Left kidney (tissue), 1 donor: ENCODE results near the gene MTCL3.

Source experiments
- DNase-seq: peaks from one replicate; pipeline ENCODE4 v3.0.0-alpha.2; 2013

The MTCL3 gene

DNA sequence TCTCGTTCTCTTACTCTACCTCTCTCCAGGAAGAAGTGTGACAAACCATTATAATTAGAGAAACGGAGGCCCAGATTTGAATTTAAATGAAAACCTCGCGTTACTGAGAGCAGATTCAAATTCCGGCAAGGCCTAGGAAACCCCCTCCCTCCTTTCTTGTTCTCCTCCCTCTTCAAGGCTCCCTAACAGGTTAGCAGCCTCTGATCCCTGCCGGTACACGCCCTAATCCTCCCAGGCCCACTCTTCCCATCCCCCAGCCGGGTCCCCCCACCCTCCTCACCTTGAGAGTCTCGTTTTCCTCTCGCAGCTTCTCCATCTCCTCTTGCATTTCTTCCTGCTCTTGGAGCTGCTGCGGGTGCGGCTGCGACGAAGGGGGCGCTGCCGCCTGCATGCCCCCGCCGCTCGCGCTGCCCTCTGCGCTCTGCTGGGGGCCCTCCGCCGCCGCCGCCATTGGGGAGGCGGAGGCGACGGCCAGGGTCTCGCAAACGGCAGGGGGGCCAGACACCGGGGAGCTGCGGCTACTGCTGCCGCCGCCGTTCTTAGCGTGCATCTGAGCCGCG, 3.8 kb downstream of the MTCL3 start:
- peak; percentile 12 for DNase-seq

DNA sequence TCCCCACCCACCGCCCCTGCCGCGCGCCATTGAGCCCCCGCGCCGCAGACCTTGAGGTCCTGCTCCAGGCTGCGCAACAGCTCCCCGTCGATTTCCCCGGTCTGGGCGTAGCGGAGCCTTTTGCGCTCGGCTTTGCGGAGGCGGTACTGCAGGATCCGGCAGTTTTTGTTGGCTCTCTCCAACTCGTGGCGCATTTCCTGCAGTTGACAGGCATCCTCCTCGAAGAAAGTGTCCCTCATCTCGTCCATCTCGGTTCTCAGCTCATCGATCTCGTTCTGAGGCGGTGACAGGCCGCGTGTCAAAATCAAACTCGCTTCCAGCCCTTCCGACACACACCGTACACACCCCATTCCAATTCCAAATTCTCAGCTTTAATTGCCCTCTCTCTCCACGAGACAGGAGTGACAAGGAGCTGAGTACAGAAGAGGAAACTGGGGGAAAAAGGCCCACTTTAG, 4.3 kb downstream of the MTCL3 start:
- peak; percentile 47 for DNase-seq

DNA sequence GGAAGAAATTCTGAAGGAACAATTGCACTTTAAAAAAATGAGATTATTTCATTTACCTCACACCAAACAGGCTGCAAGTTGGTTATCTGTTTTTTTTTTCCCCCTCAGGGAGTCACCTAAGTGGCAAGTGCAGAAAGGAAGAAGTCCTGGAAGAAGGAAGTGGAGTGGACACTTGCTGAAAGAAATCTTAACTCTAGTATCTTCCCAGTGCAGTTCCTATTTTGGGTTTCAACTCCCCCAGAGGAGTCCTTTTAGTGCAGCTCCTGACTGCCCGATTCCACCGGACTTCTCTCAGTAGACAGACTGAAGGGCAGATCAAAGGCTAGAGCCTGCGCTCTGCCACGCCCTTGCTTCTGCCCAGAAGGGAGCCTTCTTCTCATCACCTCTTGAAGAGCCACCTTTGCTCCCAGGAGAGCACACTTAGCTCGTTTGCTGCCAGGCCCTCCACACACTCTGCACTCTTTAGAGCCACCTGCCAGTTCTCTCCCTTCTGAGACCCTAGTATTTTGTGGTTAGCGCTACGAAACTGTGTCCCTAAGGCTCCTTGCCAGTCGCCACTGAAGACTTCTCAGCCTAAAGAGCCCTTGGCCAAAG, 4.9 kb downstream of the MTCL3 start:
- DNase-seq: no peak

DNA sequence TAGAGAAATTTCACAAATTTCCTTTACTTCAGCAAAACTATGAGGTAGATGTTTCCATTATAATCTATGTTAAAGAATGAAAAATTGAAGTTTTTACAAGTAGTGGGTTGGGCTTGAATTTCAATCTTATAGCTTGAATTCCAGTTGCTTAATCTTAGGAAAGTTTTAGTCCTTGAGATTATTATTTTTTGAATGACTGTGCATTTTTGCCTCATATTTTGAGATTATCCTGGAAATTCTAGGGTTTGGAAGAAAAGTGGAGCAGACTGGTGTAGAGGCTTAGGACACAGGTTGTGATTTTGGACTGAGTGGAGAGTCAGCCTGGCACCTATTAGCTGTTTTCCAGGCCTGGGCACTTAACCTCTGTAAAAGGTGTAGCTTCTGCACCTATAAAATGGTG, 5.7 kb downstream of the MTCL3 start:
- DNase-seq: no peak

DNA sequence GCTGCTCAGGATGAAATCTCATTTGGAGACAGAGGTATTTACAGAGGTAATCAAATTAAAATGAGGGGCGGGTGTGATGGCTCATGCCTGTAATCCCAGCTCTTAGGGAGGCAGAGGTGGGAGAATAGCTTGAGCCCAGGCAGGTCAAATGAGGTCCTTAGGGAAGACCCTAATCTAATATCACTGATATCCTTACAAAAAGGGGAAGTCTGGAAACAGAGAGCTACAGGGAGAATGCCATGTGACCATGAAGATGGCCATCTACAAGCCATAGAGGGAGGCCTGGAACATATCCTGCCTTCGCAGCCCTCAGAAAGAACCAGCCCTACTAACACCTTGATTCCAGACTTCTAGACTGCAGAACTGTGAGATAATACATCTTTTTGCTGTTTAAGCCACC, 8.3 kb downstream of the MTCL3 start:
- no peak for DNase-seq

DNA sequence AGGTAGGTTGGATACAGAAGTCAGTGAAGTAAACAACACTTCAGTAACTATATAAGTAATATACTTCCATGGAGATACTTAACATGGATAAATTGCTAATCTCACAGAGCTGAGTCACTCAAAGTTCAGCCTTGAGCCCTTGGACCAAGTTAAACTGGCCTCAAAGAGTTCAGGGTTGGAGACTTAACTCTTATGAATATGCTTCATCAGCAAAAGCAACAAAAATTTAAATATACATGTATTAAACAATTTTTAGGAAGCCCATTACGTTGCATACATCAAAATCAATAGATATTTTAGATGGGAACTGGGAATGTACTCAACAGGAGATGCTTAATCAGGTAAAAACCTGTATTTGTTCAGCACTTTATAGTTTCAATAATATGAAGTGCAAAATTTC, 12.2 kb downstream of the MTCL3 start:
- DNase-seq: no peak

DNA sequence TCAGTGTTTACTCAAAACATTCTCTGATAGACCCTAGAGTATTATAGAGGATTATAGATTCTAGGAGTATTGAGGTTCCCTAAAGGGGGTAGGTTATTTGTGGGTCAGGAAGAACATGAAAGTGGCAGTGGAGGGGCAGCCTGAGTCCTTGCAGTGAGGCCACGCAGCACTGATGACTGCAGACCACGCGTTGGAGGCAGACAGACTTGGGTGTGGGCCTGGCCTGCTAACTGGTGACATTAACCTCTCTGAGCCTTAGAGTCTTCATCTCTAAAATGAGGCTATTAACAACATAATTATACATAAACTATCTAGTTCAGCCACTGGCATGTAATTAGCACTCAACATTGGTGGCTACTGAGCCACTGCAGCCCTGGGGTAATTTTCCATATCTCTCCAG, 16.1 kb downstream of the MTCL3 start:
- DNase-seq: no peak

DNA sequence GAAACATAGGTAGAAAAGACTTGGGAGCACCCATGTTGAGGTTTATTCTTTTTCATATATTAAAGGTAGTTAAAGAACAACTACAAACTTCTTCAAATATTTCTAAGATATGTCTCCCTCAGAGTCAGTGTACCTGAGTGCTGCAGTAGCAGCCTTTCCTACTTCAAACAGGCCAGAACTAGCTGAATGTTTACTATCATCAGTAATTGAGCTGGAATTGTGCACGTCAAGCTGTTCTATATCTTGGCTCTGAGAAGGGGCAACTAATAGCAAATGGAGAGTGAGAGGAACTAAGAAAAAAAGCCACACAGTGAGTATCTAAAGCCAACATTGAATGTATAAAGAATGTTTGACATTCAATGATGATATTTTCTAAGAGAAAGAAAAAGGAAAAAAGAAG, 21.7 kb downstream of the MTCL3 start:
- DNase-seq: no peak

DNA sequence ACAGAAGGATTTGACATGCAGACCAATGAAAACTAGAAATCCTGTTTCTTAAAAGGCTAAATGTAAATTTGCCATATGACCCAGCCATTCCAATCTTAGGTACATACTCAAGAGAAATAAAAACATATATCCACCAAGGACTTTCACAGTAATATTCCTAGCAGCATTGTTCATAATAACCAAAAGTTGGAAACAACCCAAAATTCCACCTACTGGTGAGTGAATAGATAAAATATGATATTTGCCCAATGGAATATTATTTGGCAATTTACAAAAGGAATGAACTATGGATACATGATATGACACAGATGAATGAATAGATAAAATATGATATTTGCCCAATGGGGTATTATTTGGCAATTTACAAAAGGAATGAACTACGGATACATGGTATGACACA, 22.7 kb downstream of the MTCL3 start:
- no peak for DNase-seq

DNA sequence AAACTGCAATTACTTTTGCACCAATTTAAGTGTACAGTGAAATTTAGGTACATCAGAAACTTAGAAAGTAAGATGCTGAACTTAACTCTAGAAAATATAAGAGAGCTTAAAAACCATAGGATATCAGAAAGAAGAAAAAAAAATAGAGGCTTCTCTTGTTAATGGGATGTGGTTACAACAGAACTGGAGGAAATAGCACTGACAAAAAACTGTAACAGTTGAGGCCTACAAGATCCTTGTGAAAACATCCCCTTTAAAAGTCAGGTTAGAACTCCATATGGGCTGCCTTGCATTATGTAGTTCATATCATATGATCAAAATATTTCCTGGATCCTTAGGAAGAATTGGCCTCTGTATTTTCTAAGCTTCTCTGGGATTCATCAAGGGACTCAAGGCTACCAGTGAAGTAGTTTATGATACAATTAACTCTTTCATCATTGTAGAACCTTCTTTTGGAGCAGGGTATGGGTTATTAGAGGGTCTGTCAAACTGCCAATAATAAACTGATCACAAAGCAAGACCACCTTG, 24.8 kb downstream of the MTCL3 start:
- DNase-seq: no peak

DNA sequence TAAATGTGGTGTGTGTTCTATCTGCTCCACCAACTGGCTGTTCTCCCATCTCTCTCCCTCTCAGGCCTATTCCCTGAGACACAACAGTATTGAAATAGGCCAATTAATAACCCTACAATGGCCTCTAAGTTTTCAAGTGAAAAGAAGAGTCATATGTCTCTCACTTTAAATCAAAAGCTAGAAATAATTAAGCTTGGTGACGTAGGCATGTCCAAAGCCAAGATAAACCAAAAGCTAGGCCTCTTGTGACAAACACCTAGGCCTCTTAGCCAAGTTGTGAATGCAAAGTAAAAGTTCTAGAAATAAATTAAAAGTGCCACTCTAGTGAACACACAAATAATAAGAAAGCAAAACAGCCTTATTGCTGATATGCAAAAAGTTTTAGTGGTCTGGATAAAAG, 29.9 kb downstream of the MTCL3 start:
- no peak for DNase-seq

DNA sequence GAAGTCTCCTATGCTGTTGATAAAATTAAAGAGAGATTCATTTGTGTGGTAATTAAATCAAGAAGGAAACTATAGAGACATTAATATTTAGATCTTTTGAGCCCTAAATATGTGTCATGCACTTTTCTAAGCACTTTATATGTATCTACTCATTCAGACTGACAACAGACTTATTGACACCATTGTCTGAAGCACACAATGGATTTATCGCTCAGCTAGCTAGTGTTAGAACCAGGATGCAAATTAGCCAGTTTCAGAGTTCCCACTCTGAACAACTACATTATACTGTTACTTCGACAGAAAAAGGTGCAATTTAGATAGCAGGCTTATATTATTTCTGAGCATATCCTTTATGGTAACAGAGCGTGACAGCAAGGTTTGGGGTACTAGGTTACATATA, 32.2 kb downstream of the MTCL3 start:
- no peak for DNase-seq

DNA sequence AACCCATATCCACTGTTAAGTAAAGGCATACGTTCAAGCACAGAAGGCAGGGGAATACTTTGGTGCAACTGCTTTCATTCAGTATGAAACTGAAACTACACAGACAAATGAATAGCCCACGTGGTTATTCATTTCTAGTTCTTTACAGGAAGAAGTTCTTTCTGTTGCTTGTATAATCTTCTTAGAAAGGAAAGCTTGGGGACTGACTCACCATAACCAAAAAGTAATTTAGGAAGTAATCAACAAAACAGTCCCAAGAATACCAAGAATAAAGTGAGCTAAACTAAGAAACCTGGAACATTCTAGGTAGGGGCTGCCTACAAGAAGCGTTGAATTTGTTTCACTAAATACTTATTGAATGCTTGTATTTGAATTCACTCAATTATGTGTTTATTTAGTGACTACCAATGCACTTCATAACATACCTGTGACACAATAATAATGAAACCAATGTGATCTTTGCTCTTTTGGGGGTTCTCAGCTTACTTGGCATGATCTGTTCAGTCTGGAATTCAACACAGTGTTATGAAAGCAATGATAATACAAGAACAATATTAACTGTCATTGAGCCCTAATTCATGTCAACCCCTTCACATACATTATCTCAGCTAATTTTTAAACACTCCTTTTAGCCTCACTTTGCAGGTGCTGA, 34.8 kb downstream of the MTCL3 start:
- DNase-seq: no peak

DNA sequence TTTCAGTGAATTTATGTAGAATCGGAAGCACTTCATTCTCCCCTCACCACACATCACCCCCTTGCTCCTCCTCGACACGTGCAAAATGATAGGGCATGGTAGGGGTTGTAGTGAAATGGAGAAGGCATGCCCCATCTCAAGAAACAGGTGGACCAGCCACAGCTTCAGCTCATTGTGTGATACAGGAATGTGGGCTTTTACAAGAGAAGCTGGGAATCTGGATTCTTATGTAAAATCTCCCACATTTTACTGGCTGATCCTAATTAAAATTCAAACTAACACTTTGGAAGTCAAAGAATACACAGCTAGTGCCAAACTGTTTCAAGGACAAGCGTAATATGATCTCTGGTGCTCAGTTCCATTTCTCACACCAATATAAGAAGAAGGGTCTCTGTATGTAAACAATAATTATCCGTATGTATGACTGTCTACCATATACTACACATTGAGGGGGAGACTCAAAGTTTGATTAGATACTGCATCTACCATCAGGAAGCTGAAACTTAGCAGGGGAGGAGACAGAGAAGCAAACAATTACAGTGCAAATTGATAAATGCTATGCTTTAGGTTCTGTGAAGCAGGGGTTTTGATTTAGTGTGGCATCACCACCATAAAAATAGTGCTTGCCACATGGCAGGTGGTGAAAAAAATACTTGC, 35.6 kb downstream of the MTCL3 start:
- DNase-seq: no peak

DNA sequence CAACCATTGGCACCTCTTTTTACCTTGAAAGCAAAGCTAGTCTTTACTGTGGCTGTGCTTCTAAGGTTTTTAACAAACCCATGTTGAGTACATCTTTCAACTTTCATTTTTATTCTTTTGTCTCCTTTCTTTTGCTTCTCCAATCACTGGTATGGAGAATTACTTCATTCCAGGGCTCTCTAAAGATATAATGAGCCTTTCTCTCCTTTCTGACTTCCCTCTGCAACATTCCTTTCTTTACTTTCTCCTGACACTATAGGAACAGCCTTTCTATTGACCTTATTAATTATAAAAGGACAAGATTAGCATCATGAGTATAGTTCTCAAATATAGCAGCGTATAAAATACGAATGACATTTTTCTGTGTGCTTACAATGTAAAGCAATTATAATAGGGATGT, 36.8 kb downstream of the MTCL3 start:
- DNase-seq: no peak

DNA sequence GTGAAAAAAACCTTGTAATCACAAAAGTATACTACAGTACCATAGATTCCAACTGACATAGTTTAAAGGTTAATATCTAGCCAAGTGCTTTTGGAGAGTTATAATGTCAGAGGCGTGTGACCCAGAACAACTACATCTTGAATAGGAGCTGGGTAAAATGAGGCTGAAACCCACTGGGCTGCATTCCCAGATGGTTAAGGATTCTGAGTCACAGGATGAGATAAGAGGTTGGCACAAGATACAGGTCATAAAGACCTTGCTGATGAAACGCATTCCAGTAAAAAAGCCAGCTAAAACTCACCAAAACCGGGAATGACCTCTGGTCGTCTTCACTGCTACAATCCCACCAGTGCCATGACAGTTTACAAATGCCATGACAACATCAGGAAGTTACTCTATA, 37.5 kb downstream of the MTCL3 start:
- DNase-seq: no peak

DNA sequence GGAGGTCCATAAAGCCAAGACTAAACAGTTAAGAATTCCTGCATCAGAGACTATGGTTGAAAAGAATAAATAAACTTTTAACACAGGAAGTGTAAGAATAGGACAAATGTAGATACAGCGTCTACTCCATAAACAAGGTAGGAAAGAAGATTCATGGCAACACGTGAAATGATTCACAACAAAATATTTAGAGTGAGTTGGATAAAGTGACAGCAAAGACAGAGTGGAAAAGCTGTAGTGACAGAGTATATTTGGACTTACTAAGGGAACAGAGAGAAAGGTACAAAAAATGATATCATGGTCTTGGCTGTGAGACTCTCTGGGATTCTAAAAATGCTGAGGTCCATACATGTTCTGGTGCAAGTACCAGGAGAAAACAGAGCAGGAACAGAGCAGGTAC, 38.0 kb downstream of the MTCL3 start:
- DNase-seq: no peak

DNA sequence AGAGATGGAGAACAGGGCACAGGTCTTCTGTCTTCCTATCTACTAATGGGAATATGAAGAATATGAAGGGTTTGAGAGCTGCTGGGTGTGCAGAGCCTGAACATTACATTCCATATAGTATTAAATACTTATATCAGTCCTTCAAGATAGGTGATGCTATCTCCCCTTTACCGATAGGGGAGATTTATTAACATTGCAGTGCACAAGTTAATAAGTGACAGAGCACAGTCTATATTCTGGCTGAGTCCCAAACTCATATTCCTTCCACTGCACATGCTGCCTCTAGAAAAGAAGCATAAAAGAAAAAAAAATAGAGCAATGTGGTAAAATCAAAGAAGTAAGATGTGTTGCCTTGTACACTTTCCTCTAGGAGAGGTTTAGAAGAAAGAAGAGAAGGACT, 41.5 kb downstream of the MTCL3 start:
- DNase-seq: no peak

DNA sequence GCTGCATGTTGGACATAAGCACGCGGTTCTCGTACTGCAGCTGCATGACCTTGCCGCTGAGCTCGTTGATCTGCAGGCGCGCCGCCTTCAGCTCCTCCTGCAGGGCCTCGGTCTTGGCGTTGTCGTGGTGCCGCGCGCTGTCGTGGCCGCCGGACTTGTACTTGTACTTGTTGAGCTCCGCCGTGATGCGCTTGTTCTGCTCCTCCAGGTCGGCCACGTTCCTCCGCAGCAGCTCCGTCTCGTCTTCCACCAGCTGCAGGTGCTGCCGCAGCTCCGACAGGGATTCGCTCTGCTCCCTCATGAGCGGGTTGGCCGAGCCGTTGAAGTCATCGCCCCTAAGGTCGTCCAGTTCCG, 43.3 kb downstream of the MTCL3 start:
- no peak for DNase-seq

DNA sequence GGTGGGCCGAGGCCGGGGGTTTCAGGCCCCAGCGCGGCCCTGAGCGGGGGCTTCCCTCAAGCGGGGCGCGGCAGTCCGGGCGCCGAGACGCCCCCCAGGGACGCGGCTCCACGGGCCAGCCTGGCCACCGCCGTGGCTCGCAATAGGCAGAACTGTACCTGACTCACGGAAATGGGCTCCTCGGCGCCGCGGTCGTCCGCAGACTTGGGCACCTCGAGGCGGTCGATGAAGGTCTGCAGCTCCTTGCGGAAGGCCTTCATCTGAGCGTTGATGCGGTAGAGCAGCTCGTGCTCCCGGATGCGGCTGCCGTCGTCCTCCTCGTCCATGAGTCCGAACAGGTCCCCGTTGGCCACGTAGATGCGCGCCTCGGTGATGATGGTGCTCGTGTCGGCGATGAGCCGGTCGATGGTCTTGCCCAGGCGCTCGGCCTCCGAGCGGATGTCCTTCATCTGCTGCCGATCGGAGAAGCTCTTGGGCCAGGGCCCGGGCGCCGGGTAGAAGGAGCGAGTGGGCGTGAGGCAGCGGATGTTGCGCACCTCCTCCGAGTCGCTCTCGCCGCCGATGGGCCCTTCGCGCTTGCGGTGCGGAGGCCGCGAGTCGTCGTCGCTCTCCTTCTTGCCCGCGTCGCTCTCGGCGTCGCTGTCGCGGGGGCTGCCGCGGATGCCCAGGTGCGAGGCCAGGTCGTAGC, 43.9 kb downstream of the MTCL3 start:
- DNase-seq: no peak

DNA sequence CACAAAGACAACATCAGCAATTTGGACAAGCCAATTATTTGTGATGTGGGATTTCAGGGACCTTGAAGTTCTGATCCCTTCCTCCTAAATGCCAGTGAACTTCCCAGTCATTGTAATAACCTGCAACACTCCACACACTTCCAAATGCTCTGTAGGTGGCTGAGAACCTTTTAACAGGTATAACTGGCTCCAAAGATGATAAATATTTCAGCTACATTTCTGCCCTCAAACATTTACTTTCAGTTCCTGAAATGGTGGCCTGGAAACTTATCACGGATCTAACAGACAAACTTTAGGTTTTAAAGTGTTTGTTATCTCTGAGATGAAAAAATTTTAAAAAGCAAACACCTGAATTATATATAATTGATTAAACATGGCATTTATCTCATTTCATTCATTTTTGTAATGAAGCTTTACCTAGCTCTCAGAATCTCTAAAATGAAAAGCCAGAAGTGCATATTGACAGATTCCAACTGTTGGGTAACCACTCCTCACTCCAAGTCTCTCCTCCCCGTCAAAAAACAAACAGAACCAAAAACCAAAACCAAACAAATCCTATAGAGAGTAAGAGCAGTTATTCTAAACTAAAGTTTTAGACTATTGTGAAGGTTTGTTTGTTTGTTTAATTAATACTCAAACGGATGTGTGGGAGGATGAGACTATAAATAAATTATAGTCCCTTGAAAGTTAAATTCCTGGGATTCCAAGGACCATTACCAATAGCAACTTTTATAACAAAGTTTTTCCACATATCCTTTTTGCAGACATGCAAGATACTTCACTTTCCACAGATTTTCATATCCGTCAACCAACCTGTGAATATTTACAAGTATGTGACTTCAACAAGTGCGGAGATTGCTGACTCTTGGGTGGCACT, 47.5 kb downstream of the MTCL3 start:
- DNase-seq: no peak

DNA sequence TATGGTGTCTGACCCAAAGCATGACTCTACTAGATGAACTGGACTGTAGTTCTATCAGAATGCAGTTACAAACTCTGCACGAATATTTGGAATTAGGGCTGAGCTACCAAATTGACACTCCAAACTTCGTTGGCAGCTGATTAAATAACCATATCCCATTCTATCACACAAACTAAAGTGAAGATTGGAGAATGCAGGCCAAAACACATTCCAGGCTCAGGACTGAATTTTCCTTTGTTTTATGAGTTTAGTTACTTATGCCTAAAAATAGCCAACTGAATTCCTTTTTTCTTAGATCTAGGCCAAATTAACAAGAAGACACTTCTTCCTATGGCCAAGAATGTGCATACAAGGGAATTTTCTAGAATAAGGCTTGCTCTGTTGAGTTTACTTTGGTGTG, 50.2 kb downstream of the MTCL3 start:
- no peak for DNase-seq
